Measurements from ENCODE around the gene PLAC8L1.

DNA sequence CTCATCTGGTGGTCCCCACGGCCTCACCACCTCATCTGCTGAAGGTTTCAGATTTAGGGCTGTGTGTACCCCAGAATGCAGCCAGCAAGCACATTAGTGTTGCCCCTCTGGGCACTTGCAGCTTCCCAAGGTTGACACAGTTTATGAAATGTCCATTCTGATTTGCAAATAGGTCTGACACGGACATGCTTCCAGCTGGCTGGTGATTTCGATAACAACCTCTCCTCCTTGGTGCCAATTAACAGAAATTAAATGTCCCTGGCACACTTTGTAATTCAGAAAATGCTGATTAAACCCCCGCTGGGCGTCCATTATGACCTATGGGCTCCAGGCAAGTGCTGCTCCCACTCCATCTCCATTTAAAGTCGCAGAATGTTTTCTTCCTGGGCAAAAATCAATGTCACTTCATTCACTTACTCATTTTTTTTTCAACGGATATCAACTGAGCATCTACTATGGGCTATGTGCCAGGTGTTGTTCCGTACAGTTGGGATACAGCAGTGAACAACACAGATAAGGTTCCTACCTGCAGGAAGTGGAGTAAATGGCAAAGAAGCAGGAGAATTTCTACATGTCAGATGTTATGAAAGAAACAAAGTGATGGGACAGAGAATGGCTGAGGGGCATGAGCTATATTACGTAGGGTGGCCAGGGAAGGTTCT is 32.0 kb downstream of the PLAC8L1 start:
- no peak for TF ChIP-seq CTCF (conservative IDR thresholded peaks at IDR 0.05)
- TF ChIP-seq ZFX (IDR thresholded peaks at IDR 0.05), result no peak

All from C4-2B (cell line).